SHP77 (cell line): Measurements from ENCODE around the gene UBE2G2.

ENCODE experiments used
- DNase-seq, 2 experiments: peaks; one replicate each; lab custom pipeline; 2025; lab: John Stamatoyannopoulos, UW

Gene UBE2G2

GRCh38 chr21:44727321-44727720, 74.3 kb downstream of the UBE2G2 start:
- no peak for DNase-seq

- DNase-seq = no peak
Observed at GRCh38 chr21:44726826-44727225, 74.8 kb downstream of the UBE2G2 start.

- no peak for DNase-seq
Observed at GRCh38 chr21:44724926-44725325, 76.7 kb downstream of the UBE2G2 start.

DNA sequence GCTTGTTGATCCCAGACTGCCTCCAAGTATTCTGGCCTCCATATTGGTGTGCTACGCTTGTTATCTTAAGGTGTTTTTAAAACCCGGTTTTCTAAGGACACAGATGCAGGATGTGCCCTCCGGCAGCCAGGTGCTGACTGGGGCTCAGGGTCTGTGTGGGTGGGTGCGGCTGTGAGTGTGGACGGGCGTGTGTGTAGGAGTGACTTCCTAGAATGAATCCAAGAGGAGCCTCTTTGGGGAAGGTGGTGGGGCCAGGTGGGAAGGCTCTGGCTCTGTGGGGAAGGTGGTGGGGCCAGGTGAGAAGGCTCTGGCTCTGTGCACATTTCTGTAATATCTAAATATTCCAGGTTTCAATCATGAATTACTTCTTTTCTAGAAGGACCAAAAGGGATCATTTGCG, 77.4 kb downstream of the UBE2G2 start:
- no peak for DNase-seq

- DNase-seq = no peak
Observed at GRCh38 chr21:44723177-44724131, 78.2 kb downstream of the UBE2G2 start.

- peak in 1 of 2 experiments; percentile 21 for DNase-seq
Observed at GRCh38 chr21:44722731-44723130, 78.9 kb downstream of the UBE2G2 start.

GRCh38 chr21:44720170-44720569, 81.5 kb downstream of the UBE2G2 start:
- DNase-seq = no peak
